ENCODE results near the gene NACAD.

GRCh38 chr7:45072131-45073030 lies 16.4 kb downstream of the NACAD start:
- TF ChIP-seq CTCF (IDR thresholded peaks at IDR 0.05; ENCODE audit: insufficient read depth, low read depth, low read length) (no peak), EZH2 (IDR thresholded peaks at IDR 0.05; ENCODE audit: insufficient read depth, low read length) (no peak)

Measured in astrocyte (in vitro differentiated cells and primary cell).